ENCODE measurements around the gene IFT122. TPM values are rescaled to one million over a fixed set of nuclear protein-coding genes. Genes with fewer than 3 reads are reported as not detected.

Gene IFT122
- total RNA-seq, 2 experiments from 2014 or later: 21.6 to 37.0 TPM

DNA sequence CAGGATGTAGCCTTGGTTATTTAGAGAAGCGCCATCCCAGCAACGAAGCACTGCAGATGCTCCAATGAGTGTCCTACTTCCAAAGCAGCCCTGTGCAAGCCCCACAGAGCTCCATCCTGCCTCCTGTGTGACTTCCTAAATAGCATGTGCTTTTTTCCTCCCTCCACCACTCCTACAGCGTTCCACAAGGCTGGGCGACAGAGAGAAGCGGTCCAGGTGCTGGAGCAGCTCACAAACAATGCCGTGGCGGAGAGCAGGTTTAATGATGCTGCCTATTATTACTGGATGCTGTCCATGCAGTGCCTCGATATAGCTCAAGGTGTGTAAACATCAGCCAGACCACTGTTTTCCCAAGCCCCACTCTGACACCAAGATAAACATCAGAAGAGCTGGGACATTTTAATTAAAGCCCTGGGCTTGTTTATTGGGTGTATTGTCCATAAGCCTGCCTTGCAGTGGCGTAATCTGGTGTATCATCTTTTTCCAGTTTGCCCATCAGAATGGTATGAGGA is 66.3 kb downstream of the IFT122 start:
- no TSS peak for BruUV-seq (replicated peaks)

DNA sequence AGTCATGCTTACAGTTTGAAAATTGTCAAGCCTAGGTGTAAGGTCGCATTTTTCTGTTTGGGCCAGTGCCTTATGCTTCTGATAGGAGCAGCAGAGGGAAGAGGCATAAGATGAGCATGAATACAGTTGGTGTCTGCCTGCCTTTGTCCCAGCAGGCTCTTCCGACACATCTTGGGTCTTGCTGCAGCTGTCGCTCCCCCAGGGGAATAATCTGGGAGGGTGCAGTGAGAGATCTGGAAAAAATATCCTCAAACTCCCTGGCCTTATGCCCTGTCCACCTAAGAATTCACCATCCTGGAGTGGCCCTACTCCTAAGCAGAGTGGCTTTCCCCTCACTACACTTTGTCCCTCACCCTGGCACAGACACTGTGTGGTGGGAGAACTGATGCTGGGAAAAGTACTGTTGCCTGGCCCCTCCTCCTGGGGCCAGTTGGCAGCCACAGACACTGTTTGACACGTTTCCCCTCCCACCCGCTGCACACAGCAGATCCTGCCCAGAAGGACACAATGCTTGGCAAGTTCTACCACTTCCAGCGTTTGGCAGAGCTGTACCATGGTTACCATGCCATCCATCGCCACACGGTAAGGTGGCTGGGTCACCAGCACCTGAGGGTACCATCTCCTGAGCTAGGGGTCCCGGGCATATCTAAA is 67.3 kb downstream of the IFT122 start:
- intact Hi-C loops (cut with micrococcal nuclease; ENCODE audit: unreplicated experiment): no loop called here
- Histone ChIP-seq H3K4me2 (ENCODE audit: low read length) (no peak overlapping the region), H3K79me2 (ENCODE audit: insufficient read depth, low read depth, low read length) (no peaks in the 10 kb centered on the region), H3K36me3 (ENCODE audit: insufficient read depth, low read length) (0 out of 2 replicates have a peak, but pooled peaks cover 3% of the 10 kb centered on the region), H3K27ac (ENCODE audit: low read depth, low read length, poor library complexity, severe bottlenecking) (no peak overlapping the region), H3K9me2 (ENCODE audit: insufficient read depth, low read length) (no peaks in the 10 kb centered on the region), H3K9me3 (ENCODE audit: low read length) (no peaks in the 10 kb centered on the region), H4K20me1 (ENCODE audit: insufficient read depth, low read length) (no peaks in the 10 kb centered on the region), H3K4me3 (ENCODE audit: low read depth, low read length, poor library complexity, severe bottlenecking) (no peak overlapping the region), H3K4me1 (ENCODE audit: insufficient read depth, low read length, poor library complexity, severe bottlenecking) (no peaks in the 10 kb centered on the region), H2AFZ (ENCODE audit: low read length) (no peak overlapping the region)
- ChIA-PET POLR2A (no interaction called here), CTCF (ENCODE audit: unreplicated experiment) (no interaction called here)
- TF ChIP-seq, protein P1, sequence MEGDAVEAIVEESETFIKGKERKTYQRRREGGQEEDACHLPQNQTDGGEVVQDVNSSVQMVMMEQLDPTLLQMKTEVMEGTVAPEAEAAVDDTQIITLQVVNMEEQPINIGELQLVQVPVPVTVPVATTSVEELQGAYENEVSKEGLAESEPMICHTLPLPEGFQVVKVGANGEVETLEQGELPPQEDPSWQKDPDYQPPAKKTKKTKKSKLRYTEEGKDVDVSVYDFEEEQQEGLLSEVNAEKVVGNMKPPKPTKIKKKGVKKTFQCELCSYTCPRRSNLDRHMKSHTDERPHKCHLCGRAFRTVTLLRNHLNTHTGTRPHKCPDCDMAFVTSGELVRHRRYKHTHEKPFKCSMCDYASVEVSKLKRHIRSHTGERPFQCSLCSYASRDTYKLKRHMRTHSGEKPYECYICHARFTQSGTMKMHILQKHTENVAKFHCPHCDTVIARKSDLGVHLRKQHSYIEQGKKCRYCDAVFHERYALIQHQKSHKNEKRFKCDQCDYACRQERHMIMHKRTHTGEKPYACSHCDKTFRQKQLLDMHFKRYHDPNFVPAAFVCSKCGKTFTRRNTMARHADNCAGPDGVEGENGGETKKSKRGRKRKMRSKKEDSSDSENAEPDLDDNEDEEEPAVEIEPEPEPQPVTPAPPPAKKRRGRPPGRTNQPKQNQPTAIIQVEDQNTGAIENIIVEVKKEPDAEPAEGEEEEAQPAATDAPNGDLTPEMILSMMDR (conservative IDR thresholded peaks at IDR 0.05; ENCODE audit: low read length): no peak
- no TSS peak for BruUV-seq (replicated peaks)
- DNase-seq (ENCODE audit: low spot score): no peak

More for the DNA sequence above, 66.3 kb downstream of the IFT122 start:
- Histone ChIP-seq H3K79me2 (ENCODE audit: insufficient read depth, low read depth, low read length) (no peaks in the 10 kb centered on the region), H3K27ac (ENCODE audit: low read depth, low read length, poor library complexity, severe bottlenecking) (no peak overlapping the region), H3K4me2 (ENCODE audit: low read length) (no peak overlapping the region), H3K4me1 (ENCODE audit: insufficient read depth, low read length, poor library complexity, severe bottlenecking) (no peaks in the 10 kb centered on the region), H3K9me2 (ENCODE audit: insufficient read depth, low read length) (no peaks in the 10 kb centered on the region), H2AFZ (ENCODE audit: low read length) (no peak overlapping the region), H4K20me1 (ENCODE audit: insufficient read depth, low read length) (no peaks in the 10 kb centered on the region), H3K4me3 (ENCODE audit: low read depth, low read length, poor library complexity, severe bottlenecking) (no peak overlapping the region), H3K36me3 (ENCODE audit: insufficient read depth, low read length) (0 out of 2 replicates have a peak, but pooled peaks cover 3% of the 10 kb centered on the region), H3K9me3 (ENCODE audit: low read length) (no peaks in the 10 kb centered on the region)
- TF ChIP-seq, protein P1 (conservative IDR thresholded peaks at IDR 0.05; ENCODE audit: low read length): no peak
- TF ChIP-seq EZH2phosphoT487 (IDR thresholded peaks at IDR 0.05; ENCODE audit: borderline replicate concordance, low read depth, low read length): no peak
- CTCF ChIA-PET (ENCODE audit: unreplicated experiment): no interaction called here
- intact Hi-C loops (cut with micrococcal nuclease; ENCODE audit: unreplicated experiment): no loop called here
- POLR2A ChIA-PET: no interaction called here
- DNase-seq (ENCODE audit: low spot score): no peak

DNA sequence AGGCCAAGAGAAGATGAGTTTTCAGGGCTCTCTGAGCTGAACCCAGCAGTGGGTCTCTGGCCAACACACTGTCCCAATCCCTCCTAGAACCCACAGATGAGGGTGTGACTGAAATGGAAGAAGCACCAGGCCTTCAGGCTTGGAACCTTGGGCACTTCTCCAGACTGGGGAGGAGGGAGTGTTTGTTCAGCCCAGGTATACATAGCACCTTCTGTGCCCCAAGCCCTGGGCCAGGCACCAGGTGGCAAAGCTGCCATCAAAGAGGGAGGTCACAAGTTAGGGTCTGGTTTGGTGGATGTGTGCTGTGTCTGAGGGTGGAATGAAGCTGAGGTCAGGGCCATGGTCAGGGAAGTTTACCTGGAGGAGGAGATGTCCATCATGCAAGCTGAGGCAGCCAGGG is 72.6 kb downstream of the IFT122 start:
- Histone ChIP-seq H3K27ac (ENCODE audit: low read depth, low read length, poor library complexity, severe bottlenecking) (no peak overlapping the region), H3K79me2 (ENCODE audit: insufficient read depth, low read depth, low read length) (no peaks in the 10 kb centered on the region), H4K20me1 (ENCODE audit: insufficient read depth, low read length) (no peaks in the 10 kb centered on the region), H3K4me2 (ENCODE audit: low read length) (no peak overlapping the region), H2AFZ (ENCODE audit: low read length) (no peak overlapping the region), H3K9me2 (ENCODE audit: insufficient read depth, low read length) (no peaks in the 10 kb centered on the region), H3K4me1 (ENCODE audit: insufficient read depth, low read length, poor library complexity, severe bottlenecking) (no peaks in the 10 kb centered on the region), H3K9me3 (ENCODE audit: low read length) (no peaks in the 10 kb centered on the region), H3K4me3 (ENCODE audit: low read depth, low read length, poor library complexity, severe bottlenecking) (no peak overlapping the region), H3K36me3 (ENCODE audit: insufficient read depth, low read length) (no peaks in the 10 kb centered on the region)
- intact Hi-C loops (cut with micrococcal nuclease; ENCODE audit: unreplicated experiment): no loop called here
- no TSS peak for BruUV-seq (replicated peaks)
- POLR2A ChIA-PET: no interaction called here
- DNase-seq (ENCODE audit: low spot score): no peak
- CTCF ChIA-PET (ENCODE audit: unreplicated experiment): no interaction called here
- TF ChIP-seq, protein P1 (conservative IDR thresholded peaks at IDR 0.05; ENCODE audit: low read length): no peak
- no peak for TF ChIP-seq EZH2phosphoT487 (IDR thresholded peaks at IDR 0.05; ENCODE audit: borderline replicate concordance, low read depth, low read length)
